Measurements from ENCODE around the gene TFEB. TPM values are rescaled to one million over a fixed set of nuclear protein-coding genes. Genes with fewer than 3 reads are reported as not detected.

Gene TFEB
- total RNA-seq, 1 donor from 2014 or later, result 3.1 TPM

DNA sequence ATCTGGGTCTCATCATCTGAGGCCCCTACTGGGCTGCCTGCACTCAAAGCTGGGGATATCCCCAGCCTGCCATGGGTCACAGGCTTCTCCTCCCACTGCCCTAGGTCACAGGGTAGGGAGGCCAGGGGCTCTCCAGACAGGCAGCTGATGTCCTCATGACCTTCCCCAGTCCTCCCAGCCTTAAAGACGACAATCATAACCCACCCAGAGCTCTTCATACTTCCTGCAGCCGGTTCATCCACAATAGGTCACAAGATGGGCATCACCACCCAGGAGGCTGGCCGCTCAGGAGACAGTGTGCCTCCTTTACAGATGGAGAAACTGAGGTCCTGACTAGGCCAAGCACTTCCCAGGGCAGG, 15.2 kb downstream of the TFEB start:
- H3K9me3 Mint-ChIP-seq (ENCODE audit: unreplicated experiment), result peaks cover 2% of the 10 kb centered on the region
- no peak overlapping the region for H3K4me3 Mint-ChIP-seq (ENCODE audit: unreplicated experiment)
- peaks cover 2% of the 10 kb centered on the region for H3K4me1 Mint-ChIP-seq (ENCODE audit: low read depth, unreplicated experiment)
- H3K27me3 Mint-ChIP-seq (ENCODE audit: unreplicated experiment), result peaks cover 7% of the 10 kb centered on the region
- no peak for DNase-seq
- TF ChIP-seq, protein P1, sequence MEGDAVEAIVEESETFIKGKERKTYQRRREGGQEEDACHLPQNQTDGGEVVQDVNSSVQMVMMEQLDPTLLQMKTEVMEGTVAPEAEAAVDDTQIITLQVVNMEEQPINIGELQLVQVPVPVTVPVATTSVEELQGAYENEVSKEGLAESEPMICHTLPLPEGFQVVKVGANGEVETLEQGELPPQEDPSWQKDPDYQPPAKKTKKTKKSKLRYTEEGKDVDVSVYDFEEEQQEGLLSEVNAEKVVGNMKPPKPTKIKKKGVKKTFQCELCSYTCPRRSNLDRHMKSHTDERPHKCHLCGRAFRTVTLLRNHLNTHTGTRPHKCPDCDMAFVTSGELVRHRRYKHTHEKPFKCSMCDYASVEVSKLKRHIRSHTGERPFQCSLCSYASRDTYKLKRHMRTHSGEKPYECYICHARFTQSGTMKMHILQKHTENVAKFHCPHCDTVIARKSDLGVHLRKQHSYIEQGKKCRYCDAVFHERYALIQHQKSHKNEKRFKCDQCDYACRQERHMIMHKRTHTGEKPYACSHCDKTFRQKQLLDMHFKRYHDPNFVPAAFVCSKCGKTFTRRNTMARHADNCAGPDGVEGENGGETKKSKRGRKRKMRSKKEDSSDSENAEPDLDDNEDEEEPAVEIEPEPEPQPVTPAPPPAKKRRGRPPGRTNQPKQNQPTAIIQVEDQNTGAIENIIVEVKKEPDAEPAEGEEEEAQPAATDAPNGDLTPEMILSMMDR (IDR thresholded peaks at IDR 0.05; ENCODE audit: partially characterized antibody, unreplicated experiment), result no peak
- no peaks in the 10 kb centered on the region for H3K36me3 Mint-ChIP-seq (ENCODE audit: unreplicated experiment)
- H3K27ac Mint-ChIP-seq (ENCODE audit: unreplicated experiment), result no peak overlapping the region

DNA sequence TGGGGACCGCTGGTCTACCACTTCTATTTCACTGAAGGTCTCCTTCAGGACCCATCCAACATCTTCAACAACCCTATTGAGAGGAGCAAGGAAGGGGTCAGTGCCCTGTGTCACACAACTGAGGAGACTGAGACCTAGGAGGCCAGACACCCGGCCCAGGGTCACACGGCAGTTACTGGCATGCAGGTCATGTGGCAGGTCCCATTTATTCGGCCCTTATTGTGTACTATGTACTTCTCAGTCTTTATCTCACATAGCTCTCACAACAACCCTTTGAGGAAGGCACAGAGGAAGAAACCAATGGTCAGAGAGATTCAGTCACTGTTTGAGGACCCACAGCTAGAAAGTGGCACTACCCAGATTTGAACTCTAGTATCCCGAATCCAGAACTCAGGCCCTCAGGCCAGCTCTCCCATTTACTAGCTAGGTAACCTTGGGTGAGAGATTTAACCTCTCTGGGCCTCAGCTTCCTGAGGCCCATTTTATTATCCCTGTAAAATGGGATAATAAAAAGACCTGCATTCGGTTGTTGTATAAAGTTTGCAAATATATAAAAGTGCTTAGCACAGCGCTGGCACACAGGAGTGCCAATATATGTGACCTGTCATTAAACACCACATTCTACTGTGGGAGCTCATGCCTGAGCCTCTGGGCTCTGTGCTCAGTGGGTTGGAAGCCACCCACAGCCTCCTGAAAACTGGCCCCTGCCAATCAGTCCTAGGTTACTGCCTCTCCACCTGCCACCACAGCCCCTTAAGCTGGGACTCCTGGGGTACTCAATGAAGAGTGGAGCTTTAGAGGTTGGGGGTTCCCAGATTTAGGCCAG, 15.8 kb downstream of the TFEB start:
- no peaks in the 10 kb centered on the region for H3K36me3 Mint-ChIP-seq (ENCODE audit: unreplicated experiment)
- DNase-seq, result no peak
- TF ChIP-seq, protein P1 (IDR thresholded peaks at IDR 0.05; ENCODE audit: partially characterized antibody, unreplicated experiment), result no peak
- H3K9me3 Mint-ChIP-seq (ENCODE audit: unreplicated experiment), result peaks cover 2% of the 10 kb centered on the region
- H3K27ac Mint-ChIP-seq (ENCODE audit: unreplicated experiment), result no peak overlapping the region
- H3K4me3 Mint-ChIP-seq (ENCODE audit: unreplicated experiment), result no peak overlapping the region
- peaks cover 7% of the 10 kb centered on the region for H3K27me3 Mint-ChIP-seq (ENCODE audit: unreplicated experiment)
- peaks cover 2% of the 10 kb centered on the region for H3K4me1 Mint-ChIP-seq (ENCODE audit: low read depth, unreplicated experiment)

DNA sequence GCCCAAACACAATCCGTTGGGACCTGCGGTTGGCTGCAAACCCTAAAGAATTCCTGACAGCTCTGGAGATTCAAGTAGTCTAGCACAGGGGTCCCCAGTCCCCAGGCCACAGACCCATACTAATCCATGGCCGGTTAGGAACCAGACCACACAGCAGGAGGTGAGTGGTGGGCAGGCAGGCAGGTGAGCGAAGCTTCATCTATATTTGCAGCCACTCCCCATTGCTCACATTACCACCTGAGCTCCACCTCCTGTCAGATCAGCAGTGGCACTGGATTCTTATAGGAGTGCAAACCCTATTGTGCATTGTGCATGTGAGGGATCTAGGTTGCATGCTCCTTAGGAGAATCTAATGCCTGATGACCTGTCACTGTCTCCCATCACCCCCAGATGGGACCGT, 16.6 kb downstream of the TFEB start:
- no peak overlapping the region for H3K27ac Mint-ChIP-seq (ENCODE audit: unreplicated experiment)
- DNase-seq, result no peak
- H3K4me1 Mint-ChIP-seq (ENCODE audit: low read depth, unreplicated experiment), result peaks cover 2% of the 10 kb centered on the region
- TF ChIP-seq, protein P1 (IDR thresholded peaks at IDR 0.05; ENCODE audit: partially characterized antibody, unreplicated experiment), result no peak
- H3K36me3 Mint-ChIP-seq (ENCODE audit: unreplicated experiment), result no peaks in the 10 kb centered on the region
- peaks cover 5% of the 10 kb centered on the region for H3K27me3 Mint-ChIP-seq (ENCODE audit: unreplicated experiment)
- H3K9me3 Mint-ChIP-seq (ENCODE audit: unreplicated experiment), result peaks cover 6% of the 10 kb centered on the region
- no peak overlapping the region for H3K4me3 Mint-ChIP-seq (ENCODE audit: unreplicated experiment)

DNA sequence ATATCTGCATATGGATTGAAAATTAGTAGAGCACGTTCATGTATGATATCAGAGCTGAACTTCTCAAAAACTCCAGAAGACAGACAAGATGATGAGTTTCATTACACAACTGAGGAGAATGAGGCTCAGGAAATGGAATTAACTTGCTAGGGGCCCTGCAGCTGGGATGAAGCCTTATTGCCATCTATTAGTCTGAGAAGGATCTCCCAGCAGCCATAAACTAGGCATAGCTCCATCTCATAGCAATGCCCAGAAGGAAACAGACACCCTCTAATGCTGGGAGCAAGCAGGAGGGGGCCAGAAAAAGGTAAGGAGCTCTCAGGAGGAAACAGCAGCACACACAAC, 18.0 kb downstream of the TFEB start:
- Mint-ChIP-seq H3K9me3 (ENCODE audit: unreplicated experiment) (peaks cover 6% of the 10 kb centered on the region), H3K4me3 (ENCODE audit: unreplicated experiment) (no peak overlapping the region), H3K27me3 (ENCODE audit: unreplicated experiment) (peaks cover 4% of the 10 kb centered on the region), H3K27ac (ENCODE audit: unreplicated experiment) (no peak overlapping the region), H3K36me3 (ENCODE audit: unreplicated experiment) (no peaks in the 10 kb centered on the region), H3K4me1 (ENCODE audit: low read depth, unreplicated experiment) (no peaks in the 10 kb centered on the region)
- TF ChIP-seq, protein P1 (IDR thresholded peaks at IDR 0.05; ENCODE audit: partially characterized antibody, unreplicated experiment), result no peak
- DNase-seq, result no peak

DNA sequence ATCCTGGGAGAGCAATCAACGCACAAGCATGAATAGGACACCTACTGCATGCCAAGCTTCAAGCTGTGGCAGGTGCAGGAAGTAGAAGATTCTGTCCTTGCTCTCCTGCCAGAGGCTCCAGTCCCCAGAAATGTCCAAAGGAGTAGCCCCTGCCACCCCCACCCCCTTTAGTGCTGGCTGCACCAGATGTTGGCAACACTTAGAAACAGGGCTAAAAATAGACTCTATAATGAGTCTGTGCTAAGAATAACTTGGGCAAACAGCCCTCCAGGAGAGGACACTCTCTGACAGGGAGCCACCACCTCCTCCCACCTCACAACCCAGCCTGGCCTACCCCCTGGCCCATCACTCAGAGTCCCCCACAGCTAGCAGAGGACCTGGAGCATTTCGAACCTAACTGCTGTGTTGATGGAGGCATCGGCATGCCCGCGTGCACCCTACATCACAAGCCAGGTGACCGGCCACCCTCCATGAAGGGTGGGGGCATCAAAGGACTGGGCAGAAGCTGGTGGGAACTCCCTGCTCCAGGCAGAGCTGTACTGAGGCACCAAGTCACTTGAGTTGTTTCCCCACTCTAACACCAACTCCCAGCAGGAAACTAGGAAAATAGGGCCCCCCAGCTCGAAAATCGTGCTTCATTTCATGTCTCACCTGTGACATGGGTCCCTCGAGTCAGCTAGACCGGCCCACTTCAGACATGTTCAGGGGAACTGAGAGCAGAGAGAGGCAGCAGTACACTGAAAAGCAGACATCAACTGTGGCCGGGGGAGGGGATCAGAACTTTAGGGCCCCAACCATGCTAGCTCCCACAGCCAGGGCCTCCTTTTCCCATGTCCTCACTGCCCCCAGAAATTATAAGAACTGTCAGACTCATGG, 18.7 kb downstream of the TFEB start:
- DNase-seq, result no peak
- H3K9me3 Mint-ChIP-seq (ENCODE audit: unreplicated experiment), result peaks cover 6% of the 10 kb centered on the region
- H3K4me1 Mint-ChIP-seq (ENCODE audit: low read depth, unreplicated experiment), result no peaks in the 10 kb centered on the region
- no peak overlapping the region for H3K27ac Mint-ChIP-seq (ENCODE audit: unreplicated experiment)
- H3K4me3 Mint-ChIP-seq (ENCODE audit: unreplicated experiment), result no peak overlapping the region
- H3K27me3 Mint-ChIP-seq (ENCODE audit: unreplicated experiment), result peaks cover 4% of the 10 kb centered on the region
- no peaks in the 10 kb centered on the region for H3K36me3 Mint-ChIP-seq (ENCODE audit: unreplicated experiment)
- TF ChIP-seq, protein P1 (IDR thresholded peaks at IDR 0.05; ENCODE audit: partially characterized antibody, unreplicated experiment), result no peak

Data from glutamatergic neuron (in vitro differentiated cells).